Transverse colon (tissue), 4 donors: ENCODE measurements around the gene PORCN. TPM values are rescaled to one million over a fixed set of nuclear protein-coding genes. Genes with fewer than 3 reads are reported as not detected.

Source experiments
- DNase-seq: peaks from one replicate; pipeline ENCODE4 v3.0.0-alpha.2; 2019
- H3K27ac ChIP-seq, 4 donors: fragments of 200-600 bp; sonication (generic); 2 replicates each; pipeline ENCODE4 v1.5.1; 2016 to 2018; ENCODE audit warnings: inconsistent platforms in 4 of 4
- H3K27me3 ChIP-seq: fragments of 200-600 bp; sonication (generic); 2 replicates; pipeline ENCODE4 v1.5.1; 2017; ENCODE audit warnings: inconsistent platforms
- H3K36me3 ChIP-seq, 4 donors: fragments of 200-600 bp; sonication (generic); 2 replicates each; pipeline ENCODE4 v1.5.1; 2017 to 2019; ENCODE audit warnings: inconsistent platforms in 4 of 4
- H3K4me1 ChIP-seq, 4 donors: fragments of 200-600 bp; sonication (generic); 2 replicates each; pipeline ENCODE4 v1.5.1; 2017 to 2020; ENCODE audit warnings: inconsistent platforms in 4 of 4
- H3K4me3 ChIP-seq, 4 donors: fragments of 200-600 bp; sonication (generic); 1 replicate in 1 of 4; 2 replicates in 3 of 4; pipeline versions ENCODE4 v1.5.1 to v1.6.1; 2017 to 2019; ENCODE audit warnings: inconsistent platforms in 4 of 4
- H3K9me3 ChIP-seq, 2 donors: fragments of 200-600 bp; sonication (generic); 2 replicates each; pipeline ENCODE4 v1.5.1; 2017 to 2019; ENCODE audit warnings: inconsistent platforms in 2 of 2
- CTCF ChIP-seq, 5 experiments: fragments of 200-600 bp in 3 of 5; fragments of 450-650 bp in 2 of 5; sonication (generic) in 3 of 5; IDR thresholded peaks; 1 replicate in 2 of 5; 2 replicates in 3 of 5; pipeline ENCODE4 v1.5.1; 2016 to 2017; ENCODE audit warnings: antibody characterized with exemption in 5 of 5, inconsistent platforms in 3 of 5, mild to moderate bottlenecking in 2 of 5, moderate library complexity in 1 of 5
- EP300 ChIP-seq: sonication (generic); formaldehyde crosslinking; IDR thresholded peaks from one replicate; pipeline ENCODE4 v1.6.1; 2017; ENCODE audit warnings: antibody characterized with exemption, low read depth
- POLR2A ChIP-seq: fragments of 450-650 bp; IDR thresholded peaks from one replicate; pipeline ENCODE4 v1.6.1; 2016; ENCODE audit warnings: antibody characterized with exemption, mild to moderate bottlenecking, moderate library complexity
- POLR2AphosphoS5 ChIP-seq, 3 donors: sonication (generic); formaldehyde crosslinking; IDR thresholded peaks; one replicate each; pipeline ENCODE4 v1.6.1; 2016; ENCODE audit warnings: antibody characterized with exemption in 3 of 3
- WGBS, 2 donors: methylation state at CpG; one replicate each; pipeline ENCODE4 v1.1.5; 2018; ENCODE audit warnings: low coverage in 1 of 2; 5-methylcytosine and 5-hydroxymethylcytosine counted together
- in situ Hi-C, 4 donors: fragments of 200-750 bp; cut with MboI; loops; one replicate each; pipeline versions ENCODE4 v1.15.0 to v1.15.1; 2017; ENCODE audit warnings: low sequenced_read_pairs in 3 of 4, low pct_ligation_motif_present in 1 of 4, low pct_unique_long_range_greater_than_20kb in 1 of 4
- intact Hi-C: fragments of 100-400 bp; cut with DNase I; formaldehyde crosslinking; loops from one replicate; pipeline ENCODE4 v1.15.1; 2023; ENCODE audit warnings: low total_unique reads
- total RNA-seq, 4 donors: library from RNA; depleted of rRNA; stranded (reverse); fragments of >200 nt; gene quantifications; one replicate each; pipeline ENCODE4 v1.1.0, GENCODE V29; 2016

PORCN gene
- total RNA-seq, 4 donors from 2014 or later, result 1.5 to 10.1 (median 8.2) TPM

- in situ Hi-C loops, result loop anchor here in 2 of 4 donors (25.0 kb wide), 1 partner anchor 407 kb away; no protein-coding TSS in a partner anchor
Measured at GRCh38 chrX:48493890-48494364, 14.9 kb upstream of the PORCN start.

GRCh38 chrX:48496660-48497059 is 12.1 kb upstream of the PORCN start:
- Histone ChIP-seq H3K4me3 (no peak overlapping the region), H3K36me3 (no peaks in the 10 kb centered on the region), H3K27me3 (no peaks in the 10 kb centered on the region), H3K4me1 (no peaks in the 10 kb centered on the region), H3K9me3 (no peaks in the 10 kb centered on the region), H3K27ac (no peak overlapping the region)
- TF ChIP-seq CTCF (IDR thresholded peaks at IDR 0.05) (no peak), EP300 (no peak), POLR2AphosphoS5 (IDR thresholded peaks at IDR 0.05) (no peak), POLR2A (no peak)
- DNase-seq, result no peak
- in situ Hi-C loops, result loop anchor here in 2 of 4 donors (25.0 kb wide), 1 partner anchor 409 kb away; no protein-coding TSS in a partner anchor
- 86% methylated on average over 4 of the region's 4 CpGs; no CpG with 5 or more reads in 1 of the 2 donors for WGBS, 2 donors
- intact Hi-C loops, result no loop called here

More at GRCh38 chrX:48493890-48494364, 14.9 kb upstream of the PORCN start:
- H3K36me3 ChIP-seq, result no peaks in the 10 kb centered on the region
- no peaks in the 10 kb centered on the region for H3K9me3 ChIP-seq
- no peak overlapping the region for H3K27ac ChIP-seq
- TF ChIP-seq CTCF (IDR thresholded peaks at IDR 0.05) (peak in 2 of 5 experiments; percentile 15 to 17), EP300 (no peak), POLR2AphosphoS5 (IDR thresholded peaks at IDR 0.05) (no peak), POLR2A (no peak)
- intact Hi-C loops, result no loop called here
- no peak for DNase-seq
- H3K4me3 ChIP-seq, result no peak overlapping the region
- WGBS, 2 donors, result 37% methylated on average over 10 of the region's 10 CpGs; no CpG with 5 or more reads in 1 of the 2 donors
- H3K4me1 ChIP-seq, result no peaks in the 10 kb centered on the region
- no peaks in the 10 kb centered on the region for H3K27me3 ChIP-seq

GRCh38 chrX:48497871-48498270 is 10.9 kb upstream of the PORCN start:
- in situ Hi-C loops, result loop anchor here in 2 of 4 donors (25.0 kb wide), 1 partner anchor 411 kb away; no protein-coding TSS in a partner anchor

GRCh38 chrX:48498374-48498809 is 10.4 kb upstream of the PORCN start:
- Histone ChIP-seq H3K4me3 (no peak overlapping the region), H3K9me3 (no peaks in the 10 kb centered on the region), H3K27ac (no peak overlapping the region), H3K4me1 (no peaks in the 10 kb centered on the region), H3K36me3 (no peaks in the 10 kb centered on the region), H3K27me3 (no peaks in the 10 kb centered on the region)
- in situ Hi-C loops, result loop anchor here in 2 of 4 donors (25.0 kb wide), 1 partner anchor 411 kb away; no protein-coding TSS in a partner anchor
- WGBS, 2 donors, result 76% methylated on average over 6 of the region's 6 CpGs; no CpG with 5 or more reads in 1 of the 2 donors
- DNase-seq, result no peak
- intact Hi-C loops, result no loop called here
- TF ChIP-seq EP300 (no peak), CTCF (IDR thresholded peaks at IDR 0.05) (no peak), POLR2AphosphoS5 (IDR thresholded peaks at IDR 0.05) (no peak), POLR2A (no peak)

More at GRCh38 chrX:48497871-48498270, 10.9 kb upstream of the PORCN start:
- DNase-seq, result no peak
- Histone ChIP-seq H3K9me3 (no peaks in the 10 kb centered on the region), H3K4me3 (no peak overlapping the region), H3K27ac (no peak overlapping the region), H3K4me1 (no peaks in the 10 kb centered on the region), H3K27me3 (no peaks in the 10 kb centered on the region), H3K36me3 (no peaks in the 10 kb centered on the region)
- TF ChIP-seq POLR2AphosphoS5 (IDR thresholded peaks at IDR 0.05), result no peak
- TF ChIP-seq EP300, result no peak
- TF ChIP-seq POLR2A, result no peak
- no peak for TF ChIP-seq CTCF (IDR thresholded peaks at IDR 0.05)
- intact Hi-C loops, result no loop called here
- WGBS, 2 donors, result 65% methylated on average over 5 of the region's 5 CpGs; no CpG with 5 or more reads in 1 of the 2 donors
